Stimulated activated CD8-positive, alpha-beta memory T cell treated with anti-CD3 and anti-CD28 coated beads, Interleukin-4, amount 100 ng/mL, for 24 hours (primary cell): ENCODE data around the gene TWNK.

Source experiments
- DNase-seq: peaks from one replicate; pipeline ENCODE4 v3.0.0-alpha.2; 2020; ENCODE audit warnings: low read depth

The TWNK gene

DNA sequence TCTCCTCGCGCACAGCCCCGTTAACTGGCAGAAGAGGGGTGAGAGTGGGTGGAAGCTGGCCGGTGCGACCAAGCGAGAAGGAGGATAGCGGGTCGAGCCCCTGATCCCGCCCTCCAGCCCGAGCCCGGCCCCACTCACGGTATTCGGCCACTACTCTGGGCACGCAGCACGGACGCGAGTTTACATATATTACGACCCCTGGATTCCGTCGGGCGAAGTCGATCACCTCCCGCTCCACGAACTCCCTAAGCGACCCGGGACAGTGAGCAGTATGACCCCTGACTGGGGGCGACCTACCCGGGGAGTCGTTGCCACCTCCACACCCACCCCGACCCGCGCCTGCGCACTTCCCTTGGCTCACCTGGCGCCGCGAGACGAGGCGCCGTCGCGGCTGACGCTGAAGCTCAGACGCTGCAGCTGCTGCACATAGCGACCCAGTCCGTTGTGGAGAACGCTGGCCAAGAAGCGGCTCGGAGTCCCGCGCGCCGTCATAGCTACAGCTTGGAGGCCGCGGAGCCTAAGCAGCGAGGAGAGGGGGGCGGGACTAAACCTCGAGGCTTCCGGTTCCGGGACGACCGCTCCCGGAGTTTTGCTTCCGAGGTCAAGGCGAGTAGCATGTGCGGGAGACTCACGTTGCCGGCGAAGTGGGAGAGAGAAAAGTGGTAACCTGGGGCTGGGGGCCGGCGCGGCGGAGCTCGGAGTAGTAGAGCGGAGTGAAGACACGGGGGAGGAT is at the start of gene TWNK, which contains the start of gene MRPL43:
Gene TWNK, plus strand, starts transcription at position 592 of the 733 bp plus-strand sequence. CDS start 668 bp downstream, outside the sequence.
Gene MRPL43, minus strand, starts transcription at position 546 of the 733 bp plus-strand sequence. Its CDS starts 54 bp downstream, at position 492.
- peak; percentile 75 for DNase-seq

DNA sequence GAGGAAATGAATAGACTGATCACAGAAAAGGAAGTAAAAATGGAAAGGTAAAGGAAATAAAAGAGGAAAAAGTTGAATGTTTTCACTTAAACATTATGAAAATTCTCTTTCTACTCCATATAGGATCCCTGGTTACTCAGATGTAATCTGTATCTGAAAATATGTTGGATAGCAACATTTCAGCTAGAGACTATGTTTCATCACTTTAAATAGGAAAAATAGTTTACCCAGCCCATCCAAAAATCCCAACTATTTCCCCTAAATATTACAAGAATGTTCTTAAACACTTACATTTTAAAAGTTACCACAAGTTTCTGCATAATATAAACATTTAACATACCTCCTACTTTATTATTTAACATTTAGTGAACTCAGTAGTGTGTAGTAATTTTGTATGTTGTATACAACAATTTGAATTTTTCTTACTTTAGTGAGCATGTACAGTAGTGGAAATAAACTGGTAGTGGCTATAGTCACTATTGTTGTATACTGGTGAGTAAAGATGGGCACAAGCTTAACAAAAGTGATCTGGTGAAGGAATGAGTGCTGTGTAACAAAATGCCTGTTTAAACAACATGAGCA is 47.5 kb upstream of the TWNK start:
- DNase-seq = no peak

DNA sequence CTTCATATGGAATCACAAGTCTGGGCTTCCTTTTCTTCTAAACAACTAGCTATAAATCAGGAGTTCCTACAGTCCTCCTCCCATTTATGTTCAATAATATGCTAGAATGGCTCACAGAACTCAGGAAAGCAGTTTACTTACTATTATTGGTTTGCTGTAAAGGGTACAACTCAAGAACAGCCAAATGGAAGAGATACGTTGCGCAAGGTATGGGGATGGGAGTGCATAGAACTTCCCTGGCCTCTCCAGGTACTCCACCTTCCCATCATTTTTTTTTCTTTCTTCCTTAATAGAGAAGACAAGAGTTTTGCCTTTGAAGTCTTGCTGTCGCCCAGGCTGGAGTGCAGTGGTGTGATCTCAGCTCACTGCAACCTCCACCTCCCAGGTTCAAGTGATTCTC is 45.1 kb upstream of the TWNK start:
- DNase-seq = no peak

DNA sequence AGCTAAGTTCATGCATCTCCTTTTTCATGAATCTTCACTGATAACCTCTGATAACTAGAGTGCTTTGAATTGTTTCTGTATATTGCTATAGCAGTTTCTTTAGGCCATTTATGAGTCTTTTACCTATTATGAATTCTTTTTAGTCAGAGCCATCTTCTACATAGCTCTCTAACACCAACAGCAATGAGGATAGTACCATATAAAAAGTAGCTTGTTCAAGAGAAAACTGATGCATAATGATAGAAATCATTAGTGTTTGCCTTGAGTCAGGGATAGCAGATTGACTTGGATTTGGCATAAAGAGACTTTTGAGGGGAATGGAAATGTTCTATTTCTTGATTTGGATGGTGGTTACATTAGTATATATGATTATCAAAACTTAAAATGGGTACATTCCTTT is 43.8 kb upstream of the TWNK start:
- no peak for DNase-seq

DNA sequence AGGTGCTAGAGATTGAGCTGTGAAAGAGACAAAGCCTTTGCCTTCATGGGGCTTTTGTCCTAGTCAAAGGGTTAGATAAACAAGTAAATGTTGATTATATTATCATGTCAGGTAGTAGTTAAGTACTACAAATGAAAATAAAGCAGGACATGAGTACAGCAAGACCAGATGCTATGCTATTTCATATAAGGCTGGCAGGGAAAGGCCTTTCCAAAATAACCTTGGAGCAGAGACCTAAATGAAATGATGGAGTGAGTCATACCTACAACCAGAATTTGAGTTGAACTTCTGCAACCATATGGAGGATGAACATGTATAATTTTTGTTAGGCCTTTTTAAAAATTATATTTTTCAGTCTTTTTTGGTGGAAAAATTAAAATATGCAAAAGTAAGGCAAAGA is 41.6 kb upstream of the TWNK start:
- DNase-seq = no peak

DNA sequence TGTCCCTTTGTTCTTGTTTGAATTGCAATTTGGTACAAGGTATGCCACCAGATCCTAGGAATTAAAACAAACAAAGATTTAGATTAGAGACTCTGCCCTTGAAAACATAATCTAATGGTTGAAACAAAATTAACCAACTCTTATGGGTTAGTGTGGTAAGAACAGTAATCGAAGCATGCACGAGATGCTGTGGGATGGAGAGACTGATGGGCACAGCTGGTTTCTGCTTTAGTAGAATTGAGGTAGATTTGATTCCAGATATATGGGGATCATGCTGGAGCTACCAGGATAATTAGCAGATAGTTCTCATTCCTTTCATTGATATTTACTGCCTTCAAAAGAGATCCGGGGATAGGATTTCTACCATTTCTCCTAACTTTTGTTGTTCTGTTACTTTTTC is 38.4 kb upstream of the TWNK start:
- no peak for DNase-seq

DNA sequence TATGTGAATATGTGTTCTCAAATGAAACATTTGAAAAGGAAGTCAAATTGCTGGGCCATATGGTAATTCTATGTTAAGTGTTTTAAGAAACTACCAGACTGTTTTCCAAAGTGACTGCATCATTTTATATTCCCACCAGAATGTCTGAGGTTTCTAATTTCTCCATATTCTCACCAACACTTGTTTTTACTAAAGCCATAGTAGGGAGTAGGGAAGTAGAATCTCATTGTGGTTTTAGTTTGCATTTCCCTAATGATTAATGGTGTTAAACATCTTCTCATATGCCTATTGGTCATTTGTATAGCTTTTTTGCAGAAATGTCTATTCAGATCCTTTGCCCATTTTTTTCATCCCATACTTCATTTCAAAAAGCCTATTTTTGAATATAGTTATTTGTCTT is 27.1 kb upstream of the TWNK start:
- no peak for DNase-seq

DNA sequence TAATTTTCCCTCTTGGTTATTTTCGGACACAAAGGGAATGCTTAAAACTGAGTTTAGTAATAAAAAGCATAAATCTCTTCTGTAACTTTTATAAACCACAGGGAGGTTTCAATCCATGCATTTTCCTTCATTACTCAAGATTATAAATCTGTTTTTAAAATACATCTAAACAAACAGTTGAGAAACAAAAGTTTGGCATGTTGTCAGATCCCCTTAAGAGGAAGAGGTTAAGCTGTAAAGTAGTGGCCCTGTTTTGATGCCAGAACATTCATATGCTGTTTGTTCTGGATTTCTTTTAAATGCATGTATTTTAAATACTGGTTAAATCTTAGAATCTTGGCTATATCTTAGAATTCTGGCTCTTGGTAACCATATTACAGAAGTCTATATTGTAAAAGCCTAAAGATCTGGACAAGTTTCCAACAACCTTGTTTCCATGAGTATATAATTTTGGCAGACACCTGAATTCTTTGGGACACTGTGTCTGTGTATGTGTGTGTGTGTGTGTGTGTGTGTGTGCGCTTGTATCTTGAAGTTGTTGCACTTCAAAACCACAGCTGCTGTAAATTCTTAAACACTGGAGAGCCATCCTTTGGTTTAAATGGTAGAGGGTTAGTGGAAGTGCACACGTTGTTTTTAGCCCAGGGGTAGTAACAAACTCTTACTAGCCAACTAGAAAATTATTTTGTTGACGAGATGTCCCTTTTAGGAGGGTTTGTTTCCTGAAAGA is 24.8 kb upstream of the TWNK start:
- DNase-seq = no peak

DNA sequence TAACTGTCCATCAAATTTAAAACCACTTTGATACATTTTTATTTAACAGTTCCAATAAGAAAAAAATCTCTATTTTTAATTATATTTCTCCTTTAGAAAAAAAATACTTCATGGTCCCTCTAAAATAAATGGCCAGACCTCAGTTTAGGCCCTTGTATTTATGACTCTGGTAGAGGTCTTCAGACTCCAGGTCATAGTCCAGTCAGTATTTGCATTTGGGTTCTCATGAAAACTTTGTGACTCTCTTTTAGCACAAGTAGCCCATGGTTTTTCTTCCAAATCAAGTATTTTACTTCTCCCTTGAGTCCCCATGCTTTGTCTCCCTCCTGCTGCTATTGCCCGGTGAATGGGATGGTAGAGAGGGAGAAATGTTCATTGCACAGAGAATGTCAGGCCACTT is 23.5 kb upstream of the TWNK start:
- DNase-seq = no peak

DNA sequence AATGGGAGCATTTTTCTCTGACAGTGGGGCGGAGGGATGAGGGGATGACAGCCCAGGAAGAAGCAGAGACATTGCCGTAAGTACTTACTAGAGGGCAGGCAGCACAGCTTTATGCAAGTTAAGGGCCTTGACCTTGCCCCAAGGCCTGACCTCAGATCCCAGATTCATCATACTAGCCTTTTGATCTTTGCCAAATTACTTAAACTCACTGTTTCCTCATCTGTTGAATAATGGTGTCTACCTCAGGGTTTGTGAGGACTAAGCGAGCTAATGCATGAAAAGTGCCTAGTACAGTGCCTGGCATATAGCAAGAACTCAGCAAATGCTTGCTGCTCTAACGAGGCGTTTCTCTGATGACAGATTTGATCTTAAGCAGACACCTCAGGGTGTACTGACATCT is 21.5 kb upstream of the TWNK start:
- DNase-seq = no peak

DNA sequence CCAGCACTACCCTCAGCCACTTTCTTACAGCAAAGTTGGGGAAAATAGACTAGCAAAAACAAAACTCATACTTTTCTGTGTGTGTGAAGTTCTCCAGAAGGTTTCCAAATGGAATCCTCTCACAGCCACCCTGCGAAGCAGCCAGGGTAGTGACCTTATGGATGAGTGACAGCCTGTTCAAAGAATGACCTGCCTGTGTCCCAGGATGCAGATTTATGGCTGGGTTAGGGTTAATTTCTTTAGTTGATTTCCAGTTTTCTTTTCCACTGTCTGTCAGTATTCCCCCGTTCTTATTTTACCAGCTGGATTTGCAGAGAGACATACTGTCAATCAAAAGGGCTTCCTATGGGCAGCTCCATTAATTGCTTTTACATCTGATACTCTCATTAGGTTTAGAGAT is 20.5 kb upstream of the TWNK start:
- DNase-seq = no peak

DNA sequence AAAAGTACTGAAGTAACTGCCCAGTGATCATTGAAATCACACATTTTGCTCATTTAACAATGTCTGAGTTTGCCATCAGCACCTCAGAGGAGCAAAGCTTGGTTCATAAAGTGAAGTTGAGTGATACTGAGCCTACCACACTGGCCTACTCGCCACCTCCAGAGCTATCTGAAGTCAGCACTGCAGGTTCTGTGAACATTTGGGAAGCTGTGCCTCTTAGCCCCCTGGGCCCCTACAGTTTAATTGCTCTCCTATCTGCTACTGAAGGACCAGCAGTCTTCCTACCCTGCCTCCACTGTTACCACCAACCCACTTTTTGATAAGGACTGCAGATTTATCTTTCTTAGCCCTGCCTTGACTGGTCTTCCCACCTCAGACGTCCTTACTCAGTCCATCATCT is 20.0 kb upstream of the TWNK start:
- DNase-seq = no peak

DNA sequence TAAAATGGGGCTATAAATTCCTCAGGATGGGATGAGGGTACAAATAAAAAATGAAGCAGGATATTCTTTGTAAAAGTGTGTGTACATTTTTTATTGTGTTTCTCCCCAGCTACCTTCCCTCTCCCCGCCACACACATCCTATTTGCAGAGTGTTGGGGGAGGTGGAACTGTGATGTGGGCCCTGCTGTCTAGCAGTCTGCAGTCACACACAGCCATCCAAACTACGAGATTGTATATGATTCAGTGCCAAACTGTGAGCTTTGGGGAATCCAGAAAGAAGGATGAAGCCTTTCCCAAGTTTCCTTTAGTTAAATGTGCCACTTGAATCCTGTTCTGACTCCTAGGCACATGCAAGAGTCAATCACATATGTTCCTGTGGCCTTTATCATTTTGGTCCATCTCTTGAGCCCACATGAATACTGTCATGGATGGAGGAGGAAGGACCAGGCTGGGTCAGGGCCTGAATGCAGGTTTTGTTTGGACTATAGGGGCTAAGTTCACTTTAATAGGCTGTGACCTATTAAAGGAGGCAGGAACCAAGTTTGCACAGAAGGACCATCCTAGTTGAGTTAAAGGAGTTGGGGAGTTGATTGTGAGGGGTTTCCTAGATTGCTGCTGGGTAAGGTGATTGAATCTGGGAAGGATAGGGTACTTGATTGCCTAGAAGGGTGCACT is 19.1 kb upstream of the TWNK start:
- DNase-seq = no peak

DNA sequence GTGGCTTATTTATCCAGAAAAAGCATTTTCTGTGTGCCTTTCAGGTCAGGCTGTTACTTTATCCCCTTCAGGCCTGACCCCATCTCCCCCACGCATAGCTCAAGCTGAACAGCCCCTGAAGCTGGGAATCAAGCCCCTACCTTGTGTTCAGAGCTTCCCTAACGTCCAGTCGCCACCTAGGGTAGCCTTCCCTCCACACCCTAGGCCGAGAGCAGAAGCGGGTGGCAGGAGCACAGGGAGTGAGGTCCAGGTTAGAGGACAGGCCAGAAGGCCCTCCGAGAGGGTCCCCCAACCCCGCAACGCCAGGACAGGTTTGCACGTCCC is 18.5 kb upstream of the TWNK start:
- no peak for DNase-seq

DNA sequence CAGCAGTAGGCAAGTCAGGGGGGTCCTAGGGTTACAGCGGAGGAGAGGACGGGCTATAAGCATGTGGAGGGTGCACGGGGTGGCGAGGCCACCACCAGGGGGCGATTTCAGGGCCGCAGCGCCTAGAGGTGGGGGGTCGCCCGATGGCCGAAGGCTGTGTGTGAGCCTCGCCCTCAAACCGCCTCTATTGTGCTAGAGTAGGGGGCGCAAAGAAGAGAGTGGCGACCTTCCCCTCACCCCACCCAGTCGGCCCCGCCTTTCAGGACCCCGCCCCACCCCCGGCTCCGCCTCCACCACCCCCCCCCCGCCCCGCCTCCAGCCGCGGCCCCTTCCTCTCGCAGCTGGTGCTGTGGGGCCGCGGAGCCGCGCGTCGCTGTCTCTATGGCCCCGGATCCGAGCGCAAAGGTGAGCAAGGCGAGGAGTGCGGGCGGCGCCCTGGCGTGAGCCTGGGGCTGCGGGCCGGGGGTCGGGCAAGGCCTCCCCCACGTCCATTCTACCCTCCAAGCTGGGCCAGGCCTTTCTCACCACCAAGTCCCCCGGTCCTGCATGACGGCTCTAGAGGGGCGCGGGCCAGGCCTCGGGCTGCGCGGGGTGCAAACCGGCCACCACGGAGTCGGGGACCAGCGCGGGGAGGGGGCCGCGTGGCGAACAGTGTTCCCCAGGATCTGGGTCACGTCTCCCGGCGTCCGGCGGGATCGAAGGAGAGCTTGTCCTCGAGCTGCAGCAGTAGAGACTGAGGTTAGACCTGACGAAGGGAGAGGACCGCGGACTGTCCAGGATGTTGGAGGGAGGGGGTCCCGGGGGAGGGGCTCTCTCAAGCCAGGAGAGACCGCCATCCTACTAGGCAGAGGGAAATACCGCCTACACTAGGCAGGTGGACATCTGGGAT is 17.9 kb upstream of the TWNK start, which contains the start of gene SEMA4G:
Gene SEMA4G, plus strand, starts transcription at position 318 of the 889 bp plus-strand sequence. CDS start 3,409 bp downstream, outside the sequence.
- DNase-seq = peak; percentile 22

DNA sequence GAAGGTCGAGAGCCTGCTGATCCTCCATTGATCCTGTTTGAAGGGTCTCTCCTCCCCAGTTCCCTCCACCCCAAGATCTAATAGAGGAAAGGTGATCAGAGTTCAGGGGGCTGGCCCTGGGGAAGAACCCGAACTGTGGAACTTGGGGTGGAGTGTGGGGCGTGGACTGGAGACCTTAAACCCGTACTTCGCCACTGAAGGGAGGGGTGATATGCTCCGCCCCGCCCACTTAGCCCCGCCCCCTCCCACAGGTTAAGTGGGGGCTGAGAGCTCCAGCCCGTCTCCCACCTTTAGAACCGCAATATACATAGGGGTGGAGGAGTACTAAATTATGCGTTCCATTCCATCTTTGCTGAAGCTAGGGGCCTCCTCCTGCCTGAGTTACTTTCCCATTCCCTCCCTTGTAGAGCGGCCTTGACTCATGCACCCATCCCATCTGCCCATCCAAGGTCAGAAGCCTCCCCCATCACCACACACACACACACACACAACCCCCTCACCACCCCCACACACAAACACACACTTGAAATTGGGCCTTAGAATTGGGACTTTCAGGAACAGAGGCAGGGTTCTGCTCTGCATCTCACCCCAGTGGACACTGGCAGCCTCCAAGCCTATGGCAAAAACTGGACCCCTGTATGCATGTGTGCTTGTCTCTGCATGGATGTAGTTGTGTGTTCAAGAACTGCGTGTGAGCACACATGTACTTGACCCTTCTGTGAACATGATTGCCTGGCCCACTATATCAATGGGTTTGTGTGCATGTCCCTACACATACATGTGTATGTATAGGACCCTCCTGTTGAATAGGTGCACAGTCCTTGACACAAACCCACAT is 17.0 kb upstream of the TWNK start:
- DNase-seq = peak; percentile 21

DNA sequence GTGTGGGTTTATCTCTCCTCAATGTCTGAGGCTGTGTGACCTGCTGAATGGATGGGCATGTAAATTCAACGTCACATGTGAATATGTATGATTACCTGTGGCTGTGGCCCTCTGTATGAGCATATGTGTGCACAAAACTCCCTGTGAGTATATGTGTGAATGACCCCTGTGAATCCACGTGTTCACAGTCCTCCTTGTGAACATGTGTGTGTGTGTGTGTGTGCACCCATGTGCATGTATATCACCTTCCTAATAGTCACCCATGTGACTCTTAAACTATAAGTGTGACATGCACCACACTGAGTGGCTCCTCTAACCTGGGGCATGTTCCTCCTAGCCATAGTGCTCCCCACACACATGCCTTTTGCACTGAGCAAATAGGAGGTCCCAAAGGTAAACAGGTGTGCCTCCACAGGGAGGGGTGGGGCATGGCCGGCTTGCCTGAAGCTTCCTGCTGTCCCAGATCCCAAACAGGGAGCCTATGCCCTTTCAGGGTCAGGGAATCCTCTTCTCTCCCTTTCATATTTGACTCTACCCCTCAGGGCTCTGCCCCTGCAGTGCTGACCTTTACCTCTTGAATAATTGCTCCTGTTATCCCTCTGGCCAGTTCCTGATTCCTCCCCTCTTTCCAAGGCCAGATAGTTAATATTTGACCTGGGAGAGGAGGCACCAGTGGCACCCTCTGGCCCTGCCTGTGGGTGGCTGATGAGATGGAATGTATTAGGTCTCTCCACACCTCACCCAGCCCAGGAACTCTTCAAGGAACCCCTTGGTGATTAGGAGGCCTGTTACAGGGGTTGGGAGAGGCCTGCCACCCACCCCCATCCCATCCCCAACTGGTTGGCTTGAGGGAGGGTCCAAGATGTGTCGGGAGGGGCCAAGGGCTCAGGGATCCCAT is 16.2 kb upstream of the TWNK start:
- no peak for DNase-seq

DNA sequence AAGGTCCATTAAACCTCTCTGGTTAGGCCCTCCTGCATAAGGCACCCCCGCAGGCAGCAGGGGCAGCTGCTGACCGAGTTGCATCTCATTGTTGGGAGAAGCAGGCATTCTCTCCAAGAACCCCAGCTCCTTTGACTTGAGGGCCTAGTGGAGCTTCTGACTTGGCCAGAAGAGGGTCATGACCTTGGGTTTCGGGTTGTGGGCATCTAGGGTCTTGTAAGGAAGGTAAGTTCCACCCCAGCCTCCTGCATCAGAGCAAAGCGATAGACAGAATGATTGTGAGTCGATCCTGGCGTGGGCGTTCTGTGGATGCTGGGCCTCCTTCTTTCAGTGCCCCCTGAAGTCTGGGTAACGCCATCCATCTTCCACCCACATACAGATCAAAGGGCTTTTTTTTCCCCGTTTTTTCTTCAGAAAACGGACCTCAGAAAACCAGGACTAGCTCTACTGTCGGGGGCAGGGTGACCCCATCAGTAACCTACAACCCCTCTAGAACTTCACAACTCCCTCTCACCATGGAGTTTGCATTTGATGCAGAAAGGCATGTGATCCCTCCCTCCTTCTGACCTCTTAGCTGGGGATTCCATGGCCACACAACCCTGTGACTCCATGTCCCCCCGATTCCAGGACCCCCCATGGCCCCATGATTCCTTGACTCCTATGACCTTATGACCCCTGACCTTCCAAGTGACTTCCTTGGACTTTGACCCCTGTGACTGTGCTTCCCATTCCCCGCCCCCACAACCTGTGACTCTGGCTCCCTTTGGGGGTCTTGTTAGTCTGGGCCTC is 15.0 kb upstream of the TWNK start:
- no peak for DNase-seq
